SHP77 (cell line): ENCODE measurements around the gene C19orf33.
"Not testable (repeated sequence)": the region's sequence is repeated elsewhere in the genome, so short reads cannot be mapped to it uniquely, and the experiment has no call there.

Experiments used
- DNase-seq, 2 experiments: peaks; one replicate each; lab custom pipeline; 2025; lab: John Stamatoyannopoulos, UW

C19orf33 gene

GRCh38 chr19:38303517-38304351, at the start of gene C19orf33:
Gene C19orf33, plus strand, starts transcription at chr19:38304251. Its CDS starts 11 bp downstream, at chr19:38304262.
- no peak for DNase-seq

- no peak for DNase-seq
Measured at GRCh38 chr19:38255383-38256014, 48.6 kb upstream of the C19orf33 start.

DNA sequence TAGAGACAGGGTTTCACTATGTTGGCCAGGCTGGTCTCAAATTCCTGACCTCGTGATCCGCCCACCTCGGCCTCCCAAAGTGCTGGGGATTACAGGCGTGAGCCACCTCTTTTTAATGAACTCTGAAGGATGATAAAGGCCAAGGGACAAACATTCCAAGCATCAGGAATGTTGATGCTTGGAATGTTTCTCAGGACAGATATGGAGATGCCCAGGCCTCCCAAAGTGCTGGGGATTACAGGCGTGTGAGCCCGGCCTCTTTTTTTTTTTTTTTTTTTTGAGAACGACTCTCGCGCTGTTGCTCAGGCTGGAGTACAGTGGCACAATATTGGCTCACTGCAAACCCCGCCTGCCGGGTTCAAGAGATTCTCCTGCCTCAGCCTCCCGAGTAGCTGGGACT, 42.1 kb upstream of the C19orf33 start:
- not testable (repeated sequence) for DNase-seq

GRCh38 chr19:38262585-38263268, 41.3 kb upstream of the C19orf33 start:
- no peak for DNase-seq

- DNase-seq, result no peak
Measured at GRCh38 chr19:38263689-38264485, 40.2 kb upstream of the C19orf33 start.

- no peak for DNase-seq
Measured at GRCh38 chr19:38264486-38265212, 39.4 kb upstream of the C19orf33 start, which contains the start of gene SPINT2. Gene SPINT2, plus strand, starts transcription at chr19:38264573. Its CDS starts 320 bp downstream, at chr19:38264893.

- no peak for DNase-seq
Measured at GRCh38 chr19:38265213-38265861, 38.7 kb upstream of the C19orf33 start.

DNA sequence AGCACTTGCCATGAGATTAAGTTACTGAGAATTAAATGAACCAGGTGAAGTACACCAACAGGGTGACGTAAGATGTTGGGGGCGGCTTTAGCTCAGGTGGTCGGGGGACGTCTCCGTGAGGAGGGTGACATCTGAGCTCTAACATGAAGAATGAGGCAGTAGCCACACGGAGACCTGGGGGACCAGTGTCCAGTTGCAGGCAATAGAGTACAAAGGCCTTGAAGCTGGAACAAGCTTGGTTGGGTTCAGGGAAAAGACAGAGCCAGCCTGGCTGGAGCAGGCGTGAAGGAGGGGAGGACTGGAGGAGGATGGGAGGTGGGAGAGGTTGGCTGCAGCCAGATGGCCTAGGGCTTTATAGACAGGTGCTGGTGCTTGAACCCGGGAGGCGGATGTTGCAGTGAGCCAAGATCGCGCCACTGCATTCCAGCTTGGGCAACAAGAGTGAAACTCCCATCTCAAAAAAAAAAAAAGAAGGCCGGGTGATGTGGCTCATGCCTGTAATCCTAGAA, 38.1 kb upstream of the C19orf33 start:
- DNase-seq, result no peak

DNA sequence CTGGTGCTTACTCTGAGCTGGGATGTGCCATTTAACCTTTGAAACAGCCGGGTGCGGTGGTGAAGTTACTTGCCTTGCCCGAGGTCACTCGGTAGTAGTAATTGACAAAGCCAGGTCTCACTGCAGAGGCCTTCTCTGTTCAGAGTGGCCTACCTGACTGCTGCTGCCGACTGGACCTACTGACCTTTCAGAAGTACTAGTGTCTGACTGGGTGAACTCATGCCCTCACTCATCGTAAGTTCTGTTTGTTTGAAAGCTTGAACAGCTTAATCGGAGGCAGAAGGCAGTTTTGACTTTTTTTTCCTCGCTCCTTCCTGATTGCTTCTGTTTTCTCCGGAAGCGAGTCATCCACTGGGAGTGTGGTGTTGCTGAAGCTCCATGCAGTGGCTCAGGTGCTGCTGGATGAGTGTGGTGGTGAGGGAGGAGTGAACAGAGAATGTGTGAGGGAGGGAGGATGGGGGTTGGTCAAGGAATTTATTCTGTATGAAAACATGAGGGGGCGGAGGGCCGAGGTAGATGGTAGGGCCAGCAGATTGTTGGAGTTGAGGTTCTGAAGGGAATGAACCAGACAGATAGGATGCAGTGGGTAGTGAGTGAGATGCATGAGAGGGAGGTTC, 37.0 kb upstream of the C19orf33 start:
- no peak for DNase-seq

DNA sequence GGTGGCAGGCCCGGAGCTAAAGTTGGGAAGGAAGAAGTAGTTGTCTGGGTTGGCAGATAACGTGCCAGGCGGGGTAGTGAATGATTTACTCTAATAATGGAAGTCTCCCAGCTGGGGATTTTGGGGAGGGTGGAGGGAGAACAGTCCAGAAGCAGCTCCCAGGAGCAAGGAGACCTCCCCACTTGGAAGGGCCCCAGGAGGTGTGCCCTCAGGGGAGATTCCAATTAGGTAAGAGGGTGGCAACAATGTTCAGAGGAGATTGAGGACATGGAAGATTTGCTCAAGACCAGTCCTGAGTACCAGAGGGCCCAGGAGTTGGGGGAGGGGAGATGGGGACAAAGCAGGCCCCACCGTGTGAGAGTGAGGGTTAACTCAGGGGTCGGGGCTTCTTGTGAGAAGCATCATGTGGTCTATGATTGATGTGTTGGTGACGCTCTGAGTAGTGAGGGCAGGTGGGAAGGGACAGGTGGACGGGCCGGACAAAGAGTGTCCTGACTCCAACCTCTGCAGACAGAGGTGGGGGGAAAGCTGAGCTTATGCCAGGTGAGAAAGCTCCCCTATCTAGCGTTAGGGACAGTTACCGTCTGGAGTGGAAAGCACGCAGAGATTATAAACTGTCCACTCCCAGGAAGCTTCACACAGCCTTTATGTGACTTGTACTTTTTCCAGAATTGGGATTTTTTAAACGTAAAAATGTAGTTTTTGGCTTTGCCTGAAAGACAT, 36.1 kb upstream of the C19orf33 start:
- no peak for DNase-seq

DNA sequence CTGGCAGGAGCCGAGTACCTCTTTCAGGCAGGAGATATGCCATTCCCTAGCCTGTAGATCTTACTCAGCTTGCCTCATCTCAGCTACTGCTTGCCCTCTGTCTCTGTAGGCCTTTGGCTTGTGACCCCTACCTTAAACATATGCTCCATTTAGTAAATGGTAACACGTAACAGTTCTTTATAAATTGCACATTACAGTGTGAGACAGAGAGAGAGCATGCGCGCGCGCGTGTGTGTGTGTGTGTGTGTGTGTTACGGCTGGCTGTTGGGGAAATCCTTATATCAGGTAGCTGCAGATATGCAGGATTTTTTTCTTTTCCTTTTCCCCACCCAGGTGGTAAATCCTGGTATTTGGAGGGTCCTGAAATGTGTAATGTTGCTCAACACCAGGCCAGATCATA, 35.5 kb upstream of the C19orf33 start:
- DNase-seq, result no peak

- DNase-seq, result no peak
Measured at GRCh38 chr19:38270587-38271167, 33.4 kb upstream of the C19orf33 start.

DNA sequence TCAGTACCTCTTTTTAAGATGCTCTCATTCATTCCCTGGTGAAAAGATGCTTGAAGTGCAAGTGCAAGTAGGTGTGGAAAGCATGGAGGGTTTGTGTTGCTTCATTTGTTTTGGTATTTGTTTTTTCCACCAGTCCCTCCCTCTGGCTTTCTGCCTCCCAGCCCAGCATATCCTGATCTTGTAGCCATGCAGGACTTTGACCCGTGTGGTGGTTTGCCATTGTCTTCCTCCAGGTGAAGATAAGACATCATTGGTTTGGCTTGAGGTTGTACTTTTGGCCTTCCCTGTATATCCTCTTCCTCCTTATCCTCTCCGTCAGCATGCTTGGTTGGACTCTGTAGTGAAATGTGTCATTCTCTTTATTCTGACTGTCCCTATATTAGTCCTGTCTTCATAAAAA, 30.6 kb upstream of the C19orf33 start:
- no peak for DNase-seq

GRCh38 chr19:38274739-38275138, 29.3 kb upstream of the C19orf33 start:
- no peak for DNase-seq

DNA sequence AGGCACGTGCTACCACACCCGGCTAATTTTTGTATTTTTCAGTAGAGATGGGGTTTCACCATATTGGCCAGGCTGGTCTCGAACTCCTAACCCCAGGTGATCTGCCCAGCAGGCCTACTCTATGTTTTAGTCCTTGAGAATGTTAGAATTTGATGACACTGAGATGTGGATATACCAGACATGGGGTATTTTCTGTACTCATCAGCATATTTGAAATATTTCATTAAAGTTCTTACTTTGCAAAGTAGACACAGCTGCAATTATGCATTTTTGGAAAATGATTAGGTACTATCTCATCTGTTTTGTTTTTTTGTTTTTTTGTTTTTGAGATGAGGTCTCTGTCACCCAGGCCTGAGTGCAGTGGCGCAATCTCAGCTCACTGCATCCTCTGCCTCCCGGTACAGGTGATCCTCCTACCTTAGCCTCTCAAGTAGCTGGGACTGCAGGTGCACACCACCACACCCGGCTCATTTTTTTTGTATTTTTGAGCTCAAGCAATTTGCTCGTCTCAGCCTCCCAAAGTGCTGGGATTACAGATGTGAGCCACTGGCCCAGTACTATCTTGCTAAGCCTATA, 27.0 kb upstream of the C19orf33 start:
- no peak for DNase-seq

GRCh38 chr19:38277549-38277948, 26.5 kb upstream of the C19orf33 start:
- no peak for DNase-seq

DNA sequence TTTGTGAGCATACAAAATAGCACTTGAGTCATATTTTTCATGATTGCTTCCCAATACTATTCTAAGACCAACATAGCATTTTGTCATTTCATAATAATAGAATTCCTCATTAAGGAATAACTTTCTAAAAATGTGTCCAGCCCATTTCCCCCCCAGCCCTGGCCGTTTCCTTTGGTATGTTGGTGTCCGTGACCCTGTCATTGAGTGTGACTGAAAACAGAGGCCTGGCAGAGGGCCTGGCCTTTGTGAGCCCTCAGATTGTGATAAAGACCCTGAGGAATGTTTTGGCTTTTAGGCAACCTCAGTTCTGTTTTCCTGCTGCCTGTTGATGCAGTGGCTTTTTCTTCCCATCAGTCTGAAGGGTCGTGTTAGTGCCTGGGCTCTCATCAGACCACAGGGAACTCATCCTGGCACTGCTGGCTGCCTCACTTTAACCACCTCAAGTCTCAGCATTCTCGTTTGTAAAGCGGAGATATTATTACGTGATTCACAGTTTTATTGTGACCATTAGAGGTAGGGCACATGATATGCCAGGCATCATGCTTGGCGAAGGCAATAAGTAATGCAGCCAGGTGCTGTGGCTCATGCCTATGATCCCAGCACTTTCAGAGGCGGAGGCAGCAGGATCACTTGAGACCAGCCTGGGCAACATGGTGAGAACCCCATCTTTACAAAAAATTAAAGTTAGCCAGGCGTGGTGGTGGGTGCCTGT, 25.9 kb upstream of the C19orf33 start:
- DNase-seq, result no peak

DNA sequence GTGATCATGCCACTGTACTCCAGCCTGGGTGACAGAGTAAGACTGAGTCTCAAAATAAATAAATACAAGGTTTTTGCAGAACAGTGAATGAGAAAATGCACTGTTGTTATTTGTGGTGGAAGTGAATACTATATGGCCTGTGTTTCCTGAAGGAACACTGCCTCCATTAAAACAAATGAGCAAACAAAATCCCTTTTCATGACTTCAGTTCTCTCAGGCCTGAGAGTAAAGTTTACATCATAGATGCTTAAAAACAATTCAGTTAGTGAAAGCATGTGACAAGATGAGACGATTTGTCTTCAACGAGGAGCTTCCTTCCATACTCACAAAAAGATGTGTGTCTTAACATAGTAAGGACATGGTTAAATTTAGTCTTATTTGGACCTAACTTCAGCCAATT, 25.3 kb upstream of the C19orf33 start:
- no peak for DNase-seq
